ENCODE measurements around the gene NEK7.
"Not testable (repeated sequence)": the region's sequence is repeated elsewhere in the genome, so short reads cannot be mapped to it uniquely, and the experiment has no call there.

NEK7 gene

DNA sequence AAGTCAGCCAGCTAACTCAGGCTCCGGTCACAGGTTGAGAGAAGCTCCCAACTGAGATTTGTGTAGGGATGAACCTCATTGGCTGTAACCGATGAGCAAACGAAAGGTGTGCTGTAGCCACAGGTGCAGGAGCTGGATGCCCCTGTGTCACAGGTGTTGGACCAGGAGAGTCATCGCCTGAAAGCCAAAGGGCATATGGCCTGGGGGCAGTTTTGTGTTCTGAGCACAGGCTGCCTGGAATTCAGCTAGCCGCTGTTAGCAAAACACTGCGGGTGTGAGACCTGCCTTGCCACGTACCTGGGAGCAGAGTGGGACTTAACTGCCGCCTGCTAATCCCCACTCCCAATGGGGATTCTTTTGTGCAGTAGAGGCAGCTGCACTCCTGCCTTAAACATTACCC, 55.3 kb downstream of the NEK7 start:
- no peak for DNase-seq

GRCh38 chr1:198212675-198213074, 55.9 kb downstream of the NEK7 start:
- no peak for DNase-seq

GRCh38 chr1:198214924-198215323, 58.1 kb downstream of the NEK7 start:
- DNase-seq = no peak

DNA sequence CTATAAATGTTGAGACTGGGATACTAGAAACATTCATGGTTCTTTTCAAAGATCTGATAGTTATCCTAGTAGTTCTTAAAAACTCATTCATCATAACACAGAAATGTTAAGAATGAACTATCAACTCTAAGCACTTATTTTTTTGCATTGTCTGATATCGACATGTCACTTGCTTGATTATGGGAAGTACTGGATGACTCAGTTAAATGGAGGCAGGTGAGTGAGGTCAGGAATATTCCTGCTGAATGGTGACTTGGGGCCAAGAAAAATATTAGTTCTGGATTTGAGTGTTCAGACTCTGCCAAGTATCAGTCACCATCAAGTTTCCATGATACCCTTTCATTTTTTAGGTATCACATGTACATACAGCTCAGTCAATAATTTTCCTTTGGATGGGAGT, 63.6 kb downstream of the NEK7 start:
- DNase-seq = no peak

GRCh38 chr1:198227010-198227409, 70.2 kb downstream of the NEK7 start:
- not testable (repeated sequence) for DNase-seq

GRCh38 chr1:198227454-198227853, 70.7 kb downstream of the NEK7 start:
- DNase-seq = not testable (repeated sequence)

GRCh38 chr1:198228925-198229324, 72.1 kb downstream of the NEK7 start:
- DNase-seq = no peak

- no peak for DNase-seq
Measured at GRCh38 chr1:198231779-198232178, 75.0 kb downstream of the NEK7 start.

DNA sequence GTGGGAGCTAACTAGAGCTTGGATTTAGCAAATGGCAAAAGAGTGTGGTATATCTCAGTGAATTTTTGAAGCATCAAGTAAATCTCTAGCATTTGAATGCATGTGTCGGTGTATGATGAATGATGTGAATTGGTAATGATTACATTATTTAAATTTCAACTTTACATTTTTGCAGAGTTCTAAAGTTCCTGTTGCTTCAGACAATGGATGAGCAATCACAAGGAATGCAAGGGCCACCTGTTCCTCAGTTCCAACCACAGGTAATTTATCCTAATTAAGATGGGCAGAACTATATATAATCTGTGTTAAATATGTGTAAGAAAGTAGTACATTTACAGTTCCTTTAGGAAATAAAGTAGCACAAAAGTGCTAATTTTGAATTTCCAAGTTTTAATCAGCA, 75.6 kb downstream of the NEK7 start:
- DNase-seq = no peak

DNA sequence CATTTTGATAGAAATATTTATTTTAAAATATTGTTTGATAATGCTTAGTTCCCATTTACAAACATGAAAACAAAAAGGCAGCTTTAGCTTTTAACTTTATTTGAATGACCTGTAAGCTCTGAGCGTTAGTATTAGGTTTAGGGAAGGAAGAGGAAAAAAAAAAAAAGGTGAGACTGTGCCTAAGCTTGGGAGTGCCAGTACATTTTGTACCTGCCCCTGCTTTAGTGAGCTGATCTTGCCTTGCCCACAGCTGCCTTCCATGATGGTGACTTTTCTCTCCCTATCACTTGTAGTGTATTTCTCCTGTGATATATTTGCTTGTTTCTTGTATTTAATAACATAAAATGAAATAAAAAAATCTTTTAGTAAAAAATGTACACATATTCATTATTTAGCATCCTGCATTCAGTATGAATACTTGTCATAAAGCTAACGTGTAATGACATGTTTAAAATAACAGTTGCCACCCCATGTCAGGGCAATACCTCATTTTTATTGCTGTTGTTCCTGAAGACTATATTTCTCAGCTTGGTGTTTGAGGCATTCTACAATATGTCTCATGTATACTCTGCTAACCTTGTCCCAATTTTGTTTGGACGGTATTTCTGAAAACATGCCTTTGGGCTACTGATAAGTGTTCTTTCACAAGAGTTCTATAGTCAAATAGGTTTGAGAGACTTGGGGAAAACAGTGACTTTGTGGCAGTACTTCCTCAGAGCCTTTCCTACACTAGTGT, 76.3 kb downstream of the NEK7 start:
- no peak for DNase-seq

DNA sequence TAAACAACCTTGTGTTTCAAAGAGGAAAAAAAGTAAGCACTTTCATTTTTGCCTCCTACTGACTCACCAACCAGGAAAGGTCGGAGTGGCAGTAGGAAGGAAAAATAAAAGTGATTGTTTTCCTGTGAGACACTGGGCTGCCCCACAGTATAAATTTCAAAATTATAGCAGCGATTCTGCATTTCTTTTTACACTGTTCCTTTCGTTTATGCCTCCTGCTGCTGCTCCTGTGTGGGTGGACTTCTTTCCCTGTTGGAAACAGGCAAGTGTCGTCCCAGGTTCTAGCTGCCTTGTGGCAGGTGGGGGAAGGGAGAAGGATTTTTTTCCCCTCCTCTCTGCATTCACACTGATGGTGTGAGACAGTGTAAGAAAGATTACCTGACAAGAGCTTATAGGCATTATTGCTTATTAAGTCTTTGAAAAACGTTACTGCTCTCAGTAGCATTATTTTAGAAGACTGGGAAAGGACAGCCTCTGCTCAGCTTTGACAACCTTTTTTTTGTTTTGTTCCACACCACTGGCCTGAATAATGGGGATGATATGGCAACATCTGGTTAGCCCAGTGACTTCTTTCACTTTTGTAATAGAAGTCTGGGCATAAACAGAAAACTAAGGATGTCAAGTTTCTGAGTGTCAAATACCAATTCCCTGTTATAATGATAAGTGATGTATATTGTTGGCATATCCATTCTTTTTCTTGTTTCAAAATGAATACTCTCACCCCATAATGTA, 77.9 kb downstream of the NEK7 start:
- DNase-seq = no peak

DNA sequence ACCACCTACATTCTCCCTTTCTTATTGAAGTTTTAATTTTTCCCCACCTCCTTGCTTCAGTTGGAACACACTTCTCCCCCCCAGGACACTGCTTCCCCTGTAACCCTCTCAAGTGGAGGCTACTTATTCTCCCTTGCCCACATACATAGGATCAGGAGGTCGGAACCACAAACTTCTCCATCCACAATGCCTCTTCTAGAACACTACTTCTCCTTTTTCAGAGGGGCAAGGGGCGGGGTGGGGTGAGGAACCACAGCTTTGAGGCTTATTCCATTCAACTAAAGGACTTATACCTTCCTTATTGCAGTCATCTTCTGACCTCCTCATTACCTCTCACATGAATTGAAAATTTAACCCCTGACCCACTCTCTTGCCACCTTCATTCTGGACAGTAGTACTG, 81.3 kb downstream of the NEK7 start:
- no peak for DNase-seq

- no peak for DNase-seq
Measured at GRCh38 chr1:198241553-198241952, 84.8 kb downstream of the NEK7 start.

GRCh38 chr1:198244772-198245171, 88.0 kb downstream of the NEK7 start:
- DNase-seq = no peak

DNA sequence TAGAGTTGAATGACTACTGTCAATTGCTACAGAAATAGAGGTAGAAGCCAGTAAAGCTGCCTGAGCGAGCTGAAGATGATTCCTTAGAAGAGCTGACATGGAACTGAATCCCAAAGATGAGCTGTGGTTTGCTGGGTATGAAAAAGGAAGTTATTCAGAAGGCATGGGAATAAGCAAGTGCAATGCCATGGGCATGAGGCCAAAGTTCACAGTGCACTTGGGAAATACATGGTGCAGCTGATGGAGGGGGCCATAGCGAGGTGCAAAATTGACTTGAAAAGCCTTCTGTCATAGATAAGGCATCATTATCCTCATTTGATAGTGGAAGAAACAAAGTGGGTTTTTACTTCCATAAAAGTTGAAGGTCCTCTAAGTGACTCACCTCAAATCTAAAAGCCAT, 88.6 kb downstream of the NEK7 start:
- no peak for DNase-seq

DNA sequence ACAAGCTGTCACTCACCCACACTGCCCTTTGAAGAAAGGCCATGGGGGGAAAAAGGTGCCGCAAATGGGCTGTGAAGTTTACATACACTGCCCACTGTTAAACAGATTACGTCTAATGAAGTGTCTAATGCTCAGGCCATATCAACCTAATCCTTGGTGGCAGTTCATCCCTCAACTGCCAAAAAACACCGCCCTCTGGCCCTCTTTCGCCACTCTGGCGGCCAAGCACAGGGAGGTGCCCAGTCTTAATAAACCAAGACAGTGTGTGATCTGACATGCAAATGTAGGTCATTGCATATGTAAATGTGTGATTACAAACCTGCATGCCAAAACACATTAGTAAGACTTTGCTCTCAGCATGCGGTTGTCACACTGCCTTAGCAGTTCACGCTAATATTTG, 89.5 kb downstream of the NEK7 start:
- no peak for DNase-seq

DNA sequence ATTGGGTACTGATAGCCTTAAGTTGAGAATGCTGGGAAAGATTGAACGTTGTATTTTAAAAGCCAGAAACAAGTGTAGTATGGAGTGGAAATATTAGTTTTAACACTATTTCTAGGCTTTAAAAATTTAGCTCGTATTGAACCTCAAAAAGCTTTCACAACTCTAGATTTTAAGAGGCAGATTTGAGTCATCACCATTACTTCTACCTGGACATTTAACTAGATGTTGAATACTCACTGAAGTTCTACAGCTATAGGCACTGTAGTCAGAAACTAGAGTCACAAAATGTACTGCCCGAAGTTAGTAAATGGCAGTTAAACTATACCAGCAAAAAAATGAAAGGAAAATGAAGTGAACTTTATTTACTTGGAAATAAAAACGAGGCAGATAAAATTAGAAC, 96.5 kb downstream of the NEK7 start:
- no peak for DNase-seq

GRCh38 chr1:198253668-198254067, 96.9 kb downstream of the NEK7 start:
- no peak for DNase-seq

- DNase-seq = no peak
Measured at GRCh38 chr1:198254521-198254920, 97.7 kb downstream of the NEK7 start.

- no peak for DNase-seq
Measured at GRCh38 chr1:198254948-198255347, 98.2 kb downstream of the NEK7 start.

- no peak for DNase-seq
Measured at GRCh38 chr1:198255784-198256183, 99.0 kb downstream of the NEK7 start.

DNA sequence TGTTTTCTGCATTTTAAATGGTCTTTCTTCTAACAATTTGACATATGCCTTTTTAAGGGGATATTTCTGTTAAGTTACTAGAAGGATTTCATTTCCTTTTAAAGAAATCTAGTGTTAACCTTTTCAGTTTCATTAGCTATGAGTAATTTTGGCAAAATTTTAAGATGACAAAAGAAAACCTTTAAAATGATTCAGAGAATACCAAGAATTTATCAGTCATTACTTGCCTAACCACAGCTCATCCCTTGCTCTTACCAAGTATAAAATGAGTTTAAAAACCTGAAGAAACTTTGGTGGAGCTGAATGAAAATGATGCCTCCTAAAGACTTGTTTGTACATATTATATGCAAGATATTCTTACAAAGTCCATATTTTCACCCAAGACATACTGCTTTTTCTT, 101.7 kb downstream of the NEK7 start:
- no peak for DNase-seq

GRCh38 chr1:198259333-198260074, 102.7 kb downstream of the NEK7 start:
- DNase-seq = no peak

GRCh38 chr1:198261886-198262285, 105.1 kb downstream of the NEK7 start:
- DNase-seq = no peak

Data from NCI-H774 (cell line).